Measurements from ENCODE around the gene SLC25A21.

- TF ChIP-seq CTCF (IDR thresholded peaks at IDR 0.05 in 8 of 11, conservative IDR thresholded peaks at IDR 0.05 in 3 of 11) (no peak), POLR2A (IDR thresholded peaks at IDR 0.05) (no peak), POLR2AphosphoS5 (IDR thresholded peaks at IDR 0.05) (no peak)
Observed at GRCh38 chr14:36823651-36824050, 348.8 kb downstream of the SLC25A21 start.
